ENCODE measurements around the gene SEC14L5.
"Not testable (repeated sequence)": the region's sequence is repeated elsewhere in the genome, so short reads cannot be mapped to it uniquely, and the experiment has no call there.

SEC14L5 gene

GRCh38 chr16:4929619-4930018, 28.5 kb upstream of the SEC14L5 start:
- DNase-seq (ENCODE audit: low read depth in 2 of 2): not testable (repeated sequence)

GRCh38 chr16:4931381-4931780, 26.7 kb upstream of the SEC14L5 start:
- no peak for DNase-seq (ENCODE audit: low read depth in 2 of 2)

GRCh38 chr16:4933433-4933832, 24.7 kb upstream of the SEC14L5 start:
- no peak for DNase-seq (ENCODE audit: low read depth in 2 of 2)

GRCh38 chr16:4933871-4934395, 24.2 kb upstream of the SEC14L5 start:
- no peak for DNase-seq (ENCODE audit: low read depth in 2 of 2)

GRCh38 chr16:4934591-4934990, 23.5 kb upstream of the SEC14L5 start:
- DNase-seq (ENCODE audit: low read depth in 2 of 2): no peak

GRCh38 chr16:4935241-4935855, 22.8 kb upstream of the SEC14L5 start:
- no peak for DNase-seq (ENCODE audit: low read depth in 2 of 2)

- DNase-seq (ENCODE audit: low read depth in 2 of 2): no peak
Observed at GRCh38 chr16:4936181-4936990, 21.7 kb upstream of the SEC14L5 start.

GRCh38 chr16:4936991-4937781, 20.9 kb upstream of the SEC14L5 start, which contains the start of gene PPL:
PPL (minus strand) TSS chr16:4937148; CDS start chr16:4937045, 103 bp downstream.
- no peak for DNase-seq (ENCODE audit: low read depth in 2 of 2)

- DNase-seq (ENCODE audit: low read depth in 2 of 2): no peak
Observed at GRCh38 chr16:4937782-4938682, 20.1 kb upstream of the SEC14L5 start.

- DNase-seq (ENCODE audit: low read depth in 2 of 2): no peak
Observed at GRCh38 chr16:4938683-4939030, 19.5 kb upstream of the SEC14L5 start.

GRCh38 chr16:4940719-4941118, 17.4 kb upstream of the SEC14L5 start:
- DNase-seq (ENCODE audit: low read depth in 2 of 2): no peak

- no peak for DNase-seq (ENCODE audit: low read depth in 2 of 2)
Observed at GRCh38 chr16:4942481-4942880, 15.6 kb upstream of the SEC14L5 start.

GRCh38 chr16:4944333-4945281, 13.5 kb upstream of the SEC14L5 start:
- DNase-seq (ENCODE audit: low read depth in 2 of 2): no peak

- DNase-seq (ENCODE audit: low read depth in 2 of 2): no peak
Observed at GRCh38 chr16:4945560-4946502, 12.3 kb upstream of the SEC14L5 start.

- DNase-seq (ENCODE audit: low read depth in 2 of 2): no peak
Observed at GRCh38 chr16:4946917-4947316, 11.2 kb upstream of the SEC14L5 start.

- no peak for DNase-seq (ENCODE audit: low read depth in 2 of 2)
Observed at GRCh38 chr16:4947722-4948503, 10.2 kb upstream of the SEC14L5 start.

- no peak for DNase-seq (ENCODE audit: low read depth in 2 of 2)
Observed at GRCh38 chr16:4948903-4949766, 9.0 kb upstream of the SEC14L5 start.

Data from stimulated activated CD8-positive, alpha-beta memory T cell treated with anti-CD3 and anti-CD28 coated beads, Interleukin-15, amount 100 ng/mL, for 48 hours (primary cell).